H9 (cell line): ENCODE data around the gene TTLL4. TPM values are rescaled to one million over a fixed set of nuclear protein-coding genes. Genes with fewer than 3 reads are reported as not detected.

ENCODE experiments used
- DNase-seq: peaks from one replicate; pipeline ENCODE4 v3.0.0-alpha.2; 2017
- H2AFZ ChIP-seq: one replicate; pipeline ENCODE4 v1.6.1; 2013; ENCODE audit warnings: mild to moderate bottlenecking, low read length, control low read depth, moderate library complexity
- H2AK5ac ChIP-seq: 2 replicates; pipeline ENCODE4 v1.6.1; 2013; ENCODE audit warnings: low read length, control low read depth, mixed read lengths; ENCODE audit not compliant: insufficient read length
- H2BK120ac ChIP-seq: one replicate; pipeline ENCODE4 v1.6.1; 2013; ENCODE audit warnings: low read depth, mild to moderate bottlenecking, low read length, control low read depth, inconsistent platforms; ENCODE audit not compliant: poor library complexity, severe bottlenecking
- H2BK12ac ChIP-seq: 2 replicates; pipeline ENCODE4 v1.6.1; 2013; ENCODE audit warnings: low read length, control low read depth, mixed read lengths, low read depth; ENCODE audit not compliant: insufficient read length
- H2BK15ac ChIP-seq: 2 replicates; pipeline ENCODE4 v1.6.1; 2013; ENCODE audit warnings: low read depth, low read length, control low read depth
- H2BK20ac ChIP-seq: one replicate; pipeline ENCODE4 v1.6.1; 2013; ENCODE audit warnings: low read depth, mild to moderate bottlenecking, low read length, control low read depth, inconsistent platforms; ENCODE audit not compliant: poor library complexity, severe bottlenecking
- H2BK5ac ChIP-seq: 2 replicates; pipeline ENCODE4 v1.6.1; 2013; ENCODE audit warnings: low read length, control low read depth, mixed read lengths; ENCODE audit not compliant: insufficient read length
- H3K14ac ChIP-seq: 2 replicates; pipeline ENCODE4 v1.6.1; 2013; ENCODE audit warnings: low read length, control low read depth; ENCODE audit not compliant: insufficient read depth
- H3K18ac ChIP-seq: 2 replicates; pipeline ENCODE4 v1.6.1; 2013; ENCODE audit warnings: low read depth, mild to moderate bottlenecking, mixed read lengths, low read length, control low read depth; ENCODE audit not compliant: insufficient read length
- H3K23ac ChIP-seq: 2 replicates; pipeline ENCODE4 v1.6.1; 2013; ENCODE audit warnings: low read length, control low read depth, mixed read lengths, low read depth; ENCODE audit not compliant: insufficient read length
- H3K23me2 ChIP-seq: 2 replicates; pipeline ENCODE4 v1.6.1; 2013; ENCODE audit warnings: low read depth, mild to moderate bottlenecking, mixed read lengths, low read length, control low read depth; ENCODE audit not compliant: insufficient read length, poor library complexity, severe bottlenecking
- H3K27ac ChIP-seq: 2 replicates; pipeline ENCODE4 v1.5.1; 2013; ENCODE audit warnings: low read length, control low read depth, mixed read lengths, low read depth; ENCODE audit not compliant: insufficient read length
- H3K27me3 ChIP-seq: 2 replicates; pipeline ENCODE4 v1.6.1; 2013; ENCODE audit warnings: low read length, control low read depth, inconsistent platforms; ENCODE audit not compliant: insufficient read depth
- H3K4ac ChIP-seq: 2 replicates; pipeline ENCODE4 v1.6.1; 2013; ENCODE audit warnings: low read depth, mild to moderate bottlenecking, control low read depth, inconsistent platforms, low read length, moderate library complexity
- H3K4me1 ChIP-seq: 2 replicates; pipeline ENCODE4 v1.6.1; 2013; ENCODE audit warnings: low read length, control low read depth, inconsistent platforms; ENCODE audit not compliant: insufficient read depth
- H3K4me2 ChIP-seq: 2 replicates; pipeline ENCODE4 v1.6.1; 2013; ENCODE audit warnings: low read length, control low read depth, mixed read lengths; ENCODE audit not compliant: insufficient read length, insufficient read depth
- H3K56ac ChIP-seq: 2 replicates; pipeline ENCODE4 v1.6.1; 2013; ENCODE audit warnings: low read depth, mild to moderate bottlenecking, mixed read lengths, low read length, control low read depth; ENCODE audit not compliant: insufficient read length
- H3K79me1 ChIP-seq: 2 replicates; pipeline ENCODE4 v1.6.1; 2013; ENCODE audit warnings: low read depth, mild to moderate bottlenecking, moderate library complexity, low read length, control low read depth, inconsistent platforms; ENCODE audit not compliant: insufficient read depth, poor library complexity, severe bottlenecking
- H3K79me2 ChIP-seq: 2 replicates; pipeline ENCODE4 v1.6.1; 2013; ENCODE audit warnings: low read length, control low read depth, inconsistent platforms; ENCODE audit not compliant: insufficient read depth
- H3K9ac ChIP-seq: 2 replicates; pipeline ENCODE4 v1.6.1; 2013; ENCODE audit warnings: low read length, control low read depth, mixed read lengths; ENCODE audit not compliant: insufficient read length; ENCODE audit errors: extremely low read depth
- H3K9me3 ChIP-seq: one replicate; pipeline ENCODE4 v1.6.1; 2013; ENCODE audit warnings: low read depth, low read length, inconsistent platforms; ENCODE audit not compliant: control insufficient read depth
- H3T11ph ChIP-seq: one replicate; pipeline ENCODE4 v1.6.1; 2013; ENCODE audit warnings: mild to moderate bottlenecking, low read length, control low read depth, inconsistent platforms
- H4K20me1 ChIP-seq: one replicate; pipeline ENCODE4 v1.6.1; 2013; ENCODE audit not compliant: control insufficient read depth, insufficient read length, insufficient read depth
- H4K5ac ChIP-seq: 2 replicates; pipeline ENCODE4 v1.6.1; 2013; ENCODE audit warnings: low read depth, mild to moderate bottlenecking, mixed read lengths, low read length, control low read depth; ENCODE audit not compliant: insufficient read length
- H4K8ac ChIP-seq: replicated peaks from 2 replicates; pipeline ENCODE4 v1.6.1; 2013; ENCODE audit warnings: low read length, control low read depth, mixed read lengths, low read depth; ENCODE audit not compliant: insufficient read length
- H4K91ac ChIP-seq: 2 replicates; pipeline ENCODE4 v1.6.1; 2013; ENCODE audit warnings: low read depth, mild to moderate bottlenecking, moderate library complexity, mixed read lengths, low read length, control low read depth; ENCODE audit not compliant: insufficient read length
- H3K27ac Mint-ChIP-seq, 3 experiments: 2 replicates in 2 of 3; 3 replicates in 1 of 3; pipeline ENCODE4 v1.8.0; 2020 to 2021; ENCODE audit warnings: mixed read lengths in 3 of 3, mild to moderate bottlenecking in 1 of 3, moderate library complexity in 1 of 3
- H3K27me3 Mint-ChIP-seq: 2 replicates; pipeline ENCODE4 v1.8.0; 2021; ENCODE audit warnings: low read depth, mild to moderate bottlenecking, moderate library complexity, mixed read lengths
- H3K36me3 Mint-ChIP-seq, 3 experiments: 2 replicates in 2 of 3; 3 replicates in 1 of 3; pipeline ENCODE4 v1.8.0; 2020 to 2021; ENCODE audit warnings: low read depth in 3 of 3, mixed read lengths in 3 of 3; ENCODE audit not compliant: insufficient read depth in 1 of 3
- H3K4me1 Mint-ChIP-seq, 2 experiments: 2 replicates each; pipeline ENCODE4 v1.8.0; 2020; ENCODE audit warnings: mixed read lengths in 2 of 2
- H3K4me3 Mint-ChIP-seq, 2 experiments: 2 replicates in 1 of 2; 3 replicates in 1 of 2; pipeline ENCODE4 v1.8.0; 2020 to 2021; ENCODE audit warnings: mild to moderate bottlenecking in 2 of 2, mixed read lengths in 2 of 2, moderate library complexity in 1 of 2
- H3K9me3 Mint-ChIP-seq, 2 experiments: 2 replicates in 1 of 2; 3 replicates in 1 of 2; pipeline ENCODE4 v1.8.0; 2020; ENCODE audit warnings: mild to moderate bottlenecking in 2 of 2, mixed read lengths in 2 of 2, moderate library complexity in 1 of 2
- CTCF ChIP-seq: fragments of 200-600 bp; sonication (generic); conservative IDR thresholded peaks from 3 replicates; pipeline ENCODE4 v1.8.0; 2021; ENCODE audit warnings: antibody characterized with exemption, mild to moderate bottlenecking
- WGBS: extraction: QIAGEN DNeasy Blood & Tissue Kit; methylation state at CpG from one replicate; pipeline ENCODE4 v1.1.7; 2013; ENCODE audit warnings: missing lambda C conversion rate, low lambda C conversion rate, mixed read lengths; ENCODE audit not compliant: insufficient read length; ENCODE audit errors: extremely low coverage; 5-methylcytosine and 5-hydroxymethylcytosine counted together
- total RNA-seq: library from RNA; stranded (reverse); gene quantifications from 2 replicates; pipeline ENCODE4 v1.2.1, GENCODE V29; 2021

TTLL4 gene
- total RNA-seq, 1 experiment from 2014 or later: 96.4 TPM

- Histone ChIP-seq H3K14ac (no peak overlapping the region), H3K4ac (no peak overlapping the region), H2BK12ac (no peak overlapping the region), H2AK5ac (no peak overlapping the region), H3K79me2 (no peaks in the 10 kb centered on the region), H3K18ac (no peak overlapping the region), H3K79me1 (no peaks in the 10 kb centered on the region), H3K23ac (no peak overlapping the region), H3K9me3 (no peaks in the 10 kb centered on the region), H3K4me2 (no peak overlapping the region), H3K23me2 (no peaks in the 10 kb centered on the region), H3K27me3 (no peaks in the 10 kb centered on the region), H3K56ac (no peak overlapping the region), H4K8ac (no peak overlapping the region), H2BK15ac (no peak overlapping the region), H4K91ac (no peak overlapping the region), H3K4me1 (no peaks in the 10 kb centered on the region), H4K5ac (no peak overlapping the region), H2BK5ac (no peak overlapping the region), H2AFZ (no peak overlapping the region), H3K9ac (no peak overlapping the region), H3T11ph (no peak overlapping the region), H4K20me1 (no peaks in the 10 kb centered on the region), H2BK20ac (no peak overlapping the region), H2BK120ac (no peak overlapping the region), H3K27ac (no peak overlapping the region)
- Mint-ChIP-seq H3K4me3 (no peak overlapping the region), H3K36me3 (peaks cover 64 to 94% (median 85%) of the 10 kb centered on the region in 3 experiments), H3K27me3 (no peaks in the 10 kb centered on the region), H3K27ac (no peak overlapping the region), H3K4me1 (no peaks in the 10 kb centered on the region), H3K9me3 (no peaks in the 10 kb centered on the region)
- no CpG with 5 or more reads among the region's 8 CpGs for WGBS
- no peak for DNase-seq
- no peak for TF ChIP-seq CTCF
Measured at GRCh38 chr2:218748741-218749441, 38.3 kb downstream of the TTLL4 start.
